ENCODE data around the gene FAM47C.
"Not testable (repeated sequence)": the region's sequence is repeated elsewhere in the genome, so short reads cannot be mapped to it uniquely, and the experiment has no call there.

DNA sequence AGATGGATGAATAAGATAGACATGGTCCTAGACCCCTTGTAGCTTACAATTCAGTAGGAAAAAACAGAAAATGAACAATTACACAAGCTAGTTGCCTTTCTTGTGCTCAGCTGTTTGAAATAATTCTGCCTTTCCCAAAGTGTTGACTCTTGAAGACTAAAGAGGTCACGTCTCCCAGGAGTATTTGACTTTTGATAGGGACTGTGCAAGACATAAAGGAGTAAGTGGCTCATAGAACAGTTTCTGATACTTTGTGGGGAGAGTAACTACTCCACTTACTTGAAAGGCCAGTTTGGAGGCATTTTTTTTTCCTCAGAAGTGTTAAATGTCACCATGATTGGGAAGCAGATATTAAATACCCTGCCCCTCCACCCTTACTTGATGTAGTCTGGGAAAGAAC, 21.0 kb upstream of the FAM47C start:
- not testable (repeated sequence) for TF ChIP-seq POLR2AphosphoS5 (IDR thresholded peaks at IDR 0.05; ENCODE audit: borderline replicate concordance, low read depth, low read length); EZH2 (IDR thresholded peaks at IDR 0.05); FOXP2 (optimal IDR thresholded peaks at IDR 0.05; ENCODE audit: control extremely low read depth, extremely low read length, insufficient read depth)
